Measurements from ENCODE around the gene ZNF680. TPM values are rescaled to one million over a fixed set of nuclear protein-coding genes. Genes with fewer than 3 reads are reported as not detected.
"Not testable (repeated sequence)": the region's sequence is repeated elsewhere in the genome, so short reads cannot be mapped to it uniquely, and the experiment has no call there.

The ZNF680 gene
- total RNA-seq (2014; rRNA removed; shearing (Covaris generic)) = 8.8 and 12.1 TPM in 2 replicates

- DNase-seq (ENCODE audit: low read depth) = peak; percentile 97
These were observed at the start of gene ZNF680 for GRCh38 chr7:64562626-64563278. Gene ZNF680, minus strand, starts transcription at chr7:64563071. Its CDS starts 117 bp downstream, at chr7:64562954.

GRCh38 chr7:64612452-64612851 is 49.6 kb upstream of the ZNF680 start:
- no peak for DNase-seq (ENCODE audit: low read depth)

- no peak for DNase-seq (ENCODE audit: low read depth)
These were observed 48.8 kb upstream of the ZNF680 start for GRCh38 chr7:64611717-64612116.

GRCh38 chr7:64610997-64611396 is 48.1 kb upstream of the ZNF680 start:
- no peak for DNase-seq (ENCODE audit: low read depth)

GRCh38 chr7:64608116-64608910 is 45.4 kb upstream of the ZNF680 start:
- no peak for DNase-seq (ENCODE audit: low read depth)

GRCh38 chr7:64606385-64606784 is 43.5 kb upstream of the ZNF680 start:
- no peak for DNase-seq (ENCODE audit: low read depth)

- no peak for DNase-seq (ENCODE audit: low read depth)
These were observed 40.4 kb upstream of the ZNF680 start for GRCh38 chr7:64603271-64603670.

GRCh38 chr7:64602518-64602917 is 39.6 kb upstream of the ZNF680 start:
- DNase-seq (ENCODE audit: low read depth) = no peak

- no peak for DNase-seq (ENCODE audit: low read depth)
These were observed 39.2 kb upstream of the ZNF680 start for GRCh38 chr7:64602086-64602485.

GRCh38 chr7:64599359-64599758 is 36.5 kb upstream of the ZNF680 start:
- no peak for DNase-seq (ENCODE audit: low read depth)

- DNase-seq (ENCODE audit: low read depth) = no peak
These were observed 28.1 kb upstream of the ZNF680 start for GRCh38 chr7:64590971-64591370.

GRCh38 chr7:64581926-64582894 is 19.3 kb upstream of the ZNF680 start:
- peak; percentile 13 for DNase-seq (ENCODE audit: low read depth)

- DNase-seq (ENCODE audit: low read depth) = no peak
These were observed 18.5 kb upstream of the ZNF680 start for GRCh38 chr7:64581391-64581790.

GRCh38 chr7:64574540-64575099 is 11.7 kb upstream of the ZNF680 start:
- no peak for DNase-seq (ENCODE audit: low read depth)

GRCh38 chr7:64570284-64570605 is 7.4 kb upstream of the ZNF680 start:
- DNase-seq (ENCODE audit: low read depth) = not testable (repeated sequence)

GRCh38 chr7:64569372-64570283 is 6.8 kb upstream of the ZNF680 start:
- DNase-seq (ENCODE audit: low read depth) = not testable (repeated sequence)

- DNase-seq (ENCODE audit: low read depth) = no peak
These were observed 630 bp downstream of the ZNF680 start for GRCh38 chr7:64562256-64562625.

GRCh38 chr7:64559206-64559605 is 3.7 kb downstream of the ZNF680 start:
- no peak for DNase-seq (ENCODE audit: low read depth)

GRCh38 chr7:64558781-64559180 is 4.1 kb downstream of the ZNF680 start:
- DNase-seq (ENCODE audit: low read depth) = no peak

GRCh38 chr7:64558323-64558705 is 4.6 kb downstream of the ZNF680 start:
- no peak for DNase-seq (ENCODE audit: low read depth)

Measured in M059J (cell line).